AG08395 (cell line): ENCODE measurements around the gene TJP1.
"Not testable (repeated sequence)": the region's sequence is repeated elsewhere in the genome, so short reads cannot be mapped to it uniquely, and the experiment has no call there.

Experiments
- DNase-seq: peaks from one replicate; pipeline ENCODE4 v3.0.0; 2012; ENCODE audit warnings: mixed read lengths, low spot score

The TJP1 gene

GRCh38 chr15:29800491-29801366 is 21.5 kb downstream of the TJP1 start:
- no peak for DNase-seq

GRCh38 chr15:29799859-29800258 is 22.4 kb downstream of the TJP1 start:
- no peak for DNase-seq

GRCh38 chr15:29795610-29796009 is 26.7 kb downstream of the TJP1 start:
- DNase-seq, result no peak

GRCh38 chr15:29792426-29793159 is 29.7 kb downstream of the TJP1 start:
- DNase-seq, result no peak

GRCh38 chr15:29790607-29791006 is 31.7 kb downstream of the TJP1 start:
- no peak for DNase-seq

- DNase-seq, result no peak
These were observed 32.4 kb downstream of the TJP1 start for GRCh38 chr15:29789871-29790270.

GRCh38 chr15:29788433-29789034 is 33.7 kb downstream of the TJP1 start:
- no peak for DNase-seq

GRCh38 chr15:29787767-29788166 is 34.5 kb downstream of the TJP1 start:
- no peak for DNase-seq

- DNase-seq, result no peak
These were observed 36.6 kb downstream of the TJP1 start for GRCh38 chr15:29785642-29786041.

- no peak for DNase-seq
These were observed 37.1 kb downstream of the TJP1 start for GRCh38 chr15:29785136-29785535.

- DNase-seq, result no peak
These were observed 37.9 kb downstream of the TJP1 start for GRCh38 chr15:29784413-29784812.

- DNase-seq, result not testable (repeated sequence)
These were observed 39.5 kb downstream of the TJP1 start for GRCh38 chr15:29782816-29783215.

GRCh38 chr15:29778382-29778781 is 43.9 kb downstream of the TJP1 start:
- no peak for DNase-seq

GRCh38 chr15:29776859-29777258 is 45.4 kb downstream of the TJP1 start:
- DNase-seq, result no peak

- peak; percentile 6 for DNase-seq
These were observed 47.4 kb downstream of the TJP1 start for GRCh38 chr15:29774900-29775299.

- DNase-seq, result no peak
These were observed 48.5 kb downstream of the TJP1 start for GRCh38 chr15:29773816-29774215.

GRCh38 chr15:29773000-29773399 is 49.3 kb downstream of the TJP1 start:
- no peak for DNase-seq

GRCh38 chr15:29770796-29771195 is 51.5 kb downstream of the TJP1 start:
- no peak for DNase-seq

- DNase-seq, result no peak
These were observed 56.3 kb downstream of the TJP1 start for GRCh38 chr15:29765898-29766527.

- DNase-seq, result no peak
These were observed 56.9 kb downstream of the TJP1 start for GRCh38 chr15:29765234-29765841.

- DNase-seq, result no peak
These were observed 62.7 kb downstream of the TJP1 start for GRCh38 chr15:29759596-29759995.
